SU-DHL-6 (cell line): ENCODE measurements around the gene MCOLN1.

Experiments used
- H2AFZ ChIP-seq: fragments of 200-600 bp; sonication (generic); 2 replicates; pipeline ENCODE4 v1.6.1; 2014; ENCODE audit warnings: low read depth, mild to moderate bottlenecking, moderate library complexity, mixed read lengths, antibody characterized with exemption, low read length; ENCODE audit not compliant: severe bottlenecking
- H3F3A ChIP-seq: fragments of 200-600 bp; shearing (Covaris generic); 2 replicates; pipeline ENCODE4 v1.6.0; 2016; ENCODE audit warnings: antibody characterized with exemption, mild to moderate bottlenecking; ENCODE audit not compliant: insufficient read depth
- H3K27ac ChIP-seq: fragments of 200-600 bp; sonication (generic); 2 replicates; pipeline ENCODE4 v1.5.1; 2016; ENCODE audit warnings: low read depth, mild to moderate bottlenecking, low read length, moderate library complexity, mixed read lengths
- H3K27me3 ChIP-seq: fragments of 200-600 bp; sonication (generic), shearing (Covaris generic); 2 replicates; pipeline ENCODE4 v1.6.0; 2014; ENCODE audit warnings: mild to moderate bottlenecking, low read length
- H3K36me3 ChIP-seq: fragments of 200-600 bp; sonication (generic); 2 replicates; pipeline ENCODE4 v1.6.1; 2014; ENCODE audit warnings: mild to moderate bottlenecking, low read length, mixed read lengths
- H3K4me2 ChIP-seq: fragments of 300-600, 200-600 bp; shearing (Covaris generic), sonication (generic); 2 replicates; pipeline ENCODE4 v1.6.0; 2014; ENCODE audit warnings: low read length, low read depth, mild to moderate bottlenecking; ENCODE audit not compliant: poor library complexity, severe bottlenecking
- H3K4me3 ChIP-seq: fragments of 200-600 bp; sonication (generic); 2 replicates; pipeline ENCODE4 v1.5.1; 2014; ENCODE audit warnings: antibody characterized with exemption, low read length, mild to moderate bottlenecking, mixed read lengths; ENCODE audit not compliant: insufficient read depth, poor library complexity, severe bottlenecking
- H3K79me2 ChIP-seq: fragments of 200-600 bp; sonication (generic); 2 replicates; pipeline ENCODE4 v1.6.1; 2014; ENCODE audit warnings: mild to moderate bottlenecking, low read length, moderate library complexity; ENCODE audit not compliant: insufficient read depth
- H3K9ac ChIP-seq: fragments of 200-600 bp; sonication (generic); 2 replicates; pipeline ENCODE4 v1.7.0; 2014; ENCODE audit warnings: mild to moderate bottlenecking, low read length
- H3K9me2 ChIP-seq: fragments of 200-600 bp; sonication (generic); replicated peaks from 2 replicates; pipeline ENCODE4 v1.6.1; 2014; ENCODE audit warnings: low read length; ENCODE audit not compliant: insufficient read depth
- H3K9me3 ChIP-seq: fragments of 200-600 bp; sonication (generic); 2 replicates; pipeline ENCODE4 v1.6.1; 2014; ENCODE audit warnings: low read length, mixed read lengths; ENCODE audit not compliant: insufficient read depth
- H4K20me1 ChIP-seq: fragments of 200-600 bp; sonication (generic); 2 replicates; pipeline ENCODE4 v1.6.1; 2014; ENCODE audit warnings: low read depth, mild to moderate bottlenecking, antibody characterized with exemption, low read length, moderate library complexity, mixed read lengths
- CTCF ChIP-seq: fragments of 200-600 bp; sonication (generic); IDR thresholded peaks from one replicate; pipeline ENCODE4 v1.5.1; 2017; ENCODE audit warnings: antibody characterized with exemption, mild to moderate bottlenecking, low read length, moderate library complexity; ENCODE audit not compliant: insufficient read depth, poor library complexity, severe bottlenecking
- EZH2phosphoT487 ChIP-seq: fragments of 200-600 bp; sonication (generic), shearing (Covaris generic); conservative IDR thresholded peaks from 2 replicates; pipeline ENCODE4 v1.6.1; 2018; ENCODE audit warnings: mild to moderate bottlenecking, antibody characterized with exemption, low read length, moderate library complexity, mixed read lengths

Gene MCOLN1

GRCh38 chr19:7562646-7563393, 40.4 kb downstream of the MCOLN1 start:
- no peaks in the 10 kb centered on the region for H4K20me1 ChIP-seq
- H2AFZ ChIP-seq, result no peak overlapping the region
- no peak overlapping the region for H3K4me3 ChIP-seq
- no peaks in the 10 kb centered on the region for H3K79me2 ChIP-seq
- no peak for TF ChIP-seq EZH2phosphoT487
- no peak for TF ChIP-seq CTCF
- H3K36me3 ChIP-seq, result no peaks in the 10 kb centered on the region
- no peaks in the 10 kb centered on the region for H3K9me2 ChIP-seq
- no peaks in the 10 kb centered on the region for H3K27me3 ChIP-seq
- H3F3A ChIP-seq, result no peaks in the 10 kb centered on the region
- H3K27ac ChIP-seq, result no peak overlapping the region
- no peaks in the 10 kb centered on the region for H3K9me3 ChIP-seq
- no peak overlapping the region for H3K9ac ChIP-seq
- H3K4me2 ChIP-seq, result no peak overlapping the region

GRCh38 chr19:7564866-7565265, 42.4 kb downstream of the MCOLN1 start:
- TF ChIP-seq CTCF, result no peak
- TF ChIP-seq EZH2phosphoT487, result no peak
- Histone ChIP-seq H3K79me2 (no peaks in the 10 kb centered on the region), H2AFZ (no peak overlapping the region), H3F3A (no peaks in the 10 kb centered on the region), H3K9ac (no peak overlapping the region), H3K27me3 (no peaks in the 10 kb centered on the region), H3K36me3 (no peaks in the 10 kb centered on the region), H3K9me2 (no peaks in the 10 kb centered on the region), H3K4me2 (no peak overlapping the region), H4K20me1 (no peaks in the 10 kb centered on the region), H3K9me3 (no peaks in the 10 kb centered on the region), H3K27ac (no peak overlapping the region), H3K4me3 (no peak overlapping the region)

GRCh38 chr19:7565332-7565731, 42.9 kb downstream of the MCOLN1 start:
- Histone ChIP-seq H4K20me1 (no peaks in the 10 kb centered on the region), H3K4me2 (no peak overlapping the region), H3K9me2 (no peaks in the 10 kb centered on the region)

More at GRCh38 chr19:7565332-7565731, 42.9 kb downstream of the MCOLN1 start:
- H3K79me2 ChIP-seq, result no peaks in the 10 kb centered on the region
- no peaks in the 10 kb centered on the region for H3K27me3 ChIP-seq
- no peaks in the 10 kb centered on the region for H3K9me3 ChIP-seq
- H3K4me3 ChIP-seq, result no peak overlapping the region
- TF ChIP-seq CTCF (no peak), EZH2phosphoT487 (no peak)
- no peaks in the 10 kb centered on the region for H3F3A ChIP-seq
- no peak overlapping the region for H2AFZ ChIP-seq
- H3K27ac ChIP-seq, result no peak overlapping the region
- no peaks in the 10 kb centered on the region for H3K36me3 ChIP-seq
- no peak overlapping the region for H3K9ac ChIP-seq
